WTC11 (cell line): Measurements from ENCODE around the gene CER1. TPM values are rescaled to one million over a fixed set of nuclear protein-coding genes. Genes with fewer than 3 reads are reported as not detected.

Experiments used
- ATAC-seq: fragments of 200-7000 bp; cut with Tn5 transposase; 2 replicates; pipeline ENCODE4 v1.10.0; 2021; ENCODE audit warnings: mild to moderate bottlenecking, moderate library complexity
- CTCF ChIA-PET: fragments of 300-600 bp; sonication (Branson Sonifier 250); formaldehyde crosslinking; loops from one replicate; lab custom pipeline; 2021; ENCODE audit warnings: antibody characterized with exemption; lab: Charles Lee
- POLR2A ChIA-PET: fragments of 350-600 bp; sonication (Branson Sonifier 250); formaldehyde crosslinking; loops from one replicate; lab custom pipeline; 2021; ENCODE audit warnings: antibody characterized with exemption; lab: Charles Lee
- DNase-seq: peaks from one replicate; pipeline ENCODE4 v3.0.0; 2021; ENCODE audit warnings: low spot score
- H3K27ac Mint-ChIP-seq: 2 replicates; pipeline ENCODE4 v1.8.0; 2021; ENCODE audit warnings: mixed read lengths
- H3K27me3 Mint-ChIP-seq: 2 replicates; pipeline ENCODE4 v1.8.0; 2021; ENCODE audit warnings: low read depth, mild to moderate bottlenecking, moderate library complexity, mixed read lengths
- H3K36me3 Mint-ChIP-seq: 2 replicates; pipeline ENCODE4 v1.8.0; 2021; ENCODE audit warnings: mixed read lengths
- H3K4me1 Mint-ChIP-seq: 2 replicates; pipeline ENCODE4 v1.8.0; 2022; ENCODE audit warnings: mixed read lengths
- H3K4me3 Mint-ChIP-seq: 2 replicates; pipeline ENCODE4 v1.8.0; 2021; ENCODE audit warnings: mild to moderate bottlenecking, moderate library complexity, mixed read lengths
- H3K9me3 Mint-ChIP-seq: 2 replicates; pipeline ENCODE4 v1.8.0; 2021; ENCODE audit warnings: mixed read lengths
- FOXP4 ChIP-seq: sonication (generic); formaldehyde crosslinking; IDR thresholded peaks from 2 replicates; pipeline ENCODE4 v1.8.0; 2022; ENCODE audit warnings: mild to moderate bottlenecking, missing genetic modification reagents
- JAZF1 ChIP-seq: fragments of 250-450 bp; sonication (Bioruptor Pico); IDR thresholded peaks from 2 replicates; pipeline ENCODE4 v1.9.0; 2021; ENCODE audit warnings: moderate library complexity, mild to moderate bottlenecking, inconsistent platforms
- NFE2L1 ChIP-seq: sonication (generic); formaldehyde crosslinking; IDR thresholded peaks from 2 replicates; pipeline ENCODE4 v1.8.1; 2023; ENCODE audit warnings: missing genetic modification reagents
- PRRX2 ChIP-seq: fragments of 250-450 bp; sonication (Bioruptor Pico); IDR thresholded peaks from 2 replicates; pipeline ENCODE4 v1.8.0; 2021; ENCODE audit warnings: mild to moderate bottlenecking
- STAT6 ChIP-seq: sonication (generic); formaldehyde crosslinking; conservative IDR thresholded peaks from 2 replicates; pipeline ENCODE4 v1.8.1; 2023; ENCODE audit warnings: mild to moderate bottlenecking, low read depth, missing genetic modification reagents, moderate library complexity
- TEAD1 ChIP-seq: sonication (generic); formaldehyde crosslinking; IDR thresholded peaks from 2 replicates; pipeline ENCODE4 v1.8.0; 2022; ENCODE audit warnings: mild to moderate bottlenecking, missing genetic modification reagents
- TEAD4 ChIP-seq: sonication (generic); formaldehyde crosslinking; IDR thresholded peaks from 2 replicates; pipeline ENCODE4 v1.8.0; 2022; ENCODE audit warnings: mild to moderate bottlenecking, missing genetic modification reagents
- ZNF416 ChIP-seq: fragments of 250-450 bp; sonication (Bioruptor Pico); IDR thresholded peaks from 2 replicates; pipeline ENCODE4 v1.9.0; 2021; ENCODE audit warnings: mild to moderate bottlenecking, inconsistent platforms
- ZNF512 ChIP-seq: sonication (generic); formaldehyde crosslinking; IDR thresholded peaks from 2 replicates; pipeline ENCODE4 v1.8.1; 2022; ENCODE audit warnings: missing genetic modification reagents, borderline replicate concordance
- total RNA-seq: library from RNA; stranded (reverse); gene quantifications from 3 replicates; pipeline ENCODE4 v1.2.3, GENCODE V29; 2021
- TF ChIP-seq, protein P1 (sequence below): sonication (generic); formaldehyde crosslinking; IDR thresholded peaks from 2 replicates; pipeline ENCODE4 v1.8.0; 2023; ENCODE audit warnings: missing genetic modification reagents
- TF ChIP-seq, protein P2 (sequence below): sonication (generic); formaldehyde crosslinking; IDR thresholded peaks from 2 replicates; pipeline ENCODE4 v1.8.0; 2023; ENCODE audit warnings: mild to moderate bottlenecking, missing genetic modification reagents

CER1 gene
- total RNA-seq, 1 experiment from 2014 or later: 2.4 TPM

GRCh38 chr9:14730461-14730898 is 7.9 kb upstream of the CER1 start (continued):
- TF ChIP-seq STAT6 (CRISPR knock-in tag) (no peak), PRRX2 (CRISPR knock-in tag) (no peak), ZNF416 (CRISPR knock-in tag) (no peak), NFE2L1 (no peak)

GRCh38 chr9:14723301-14723700 is 768 bp upstream of the CER1 start:
- H3K4me1 Mint-ChIP-seq: peaks cover 35% of the 10 kb centered on the region
- H3K36me3 Mint-ChIP-seq: 0 out of 2 replicates have a peak, but pooled peaks cover 2% of the 10 kb centered on the region
- no peak for DNase-seq
- peaks cover 100% of the 10 kb centered on the region for H3K27me3 Mint-ChIP-seq
- POLR2A ChIA-PET: no interaction called here
- no peak for ATAC-seq
- H3K27ac Mint-ChIP-seq: no peak overlapping the region
- TF ChIP-seq, protein P1, sequence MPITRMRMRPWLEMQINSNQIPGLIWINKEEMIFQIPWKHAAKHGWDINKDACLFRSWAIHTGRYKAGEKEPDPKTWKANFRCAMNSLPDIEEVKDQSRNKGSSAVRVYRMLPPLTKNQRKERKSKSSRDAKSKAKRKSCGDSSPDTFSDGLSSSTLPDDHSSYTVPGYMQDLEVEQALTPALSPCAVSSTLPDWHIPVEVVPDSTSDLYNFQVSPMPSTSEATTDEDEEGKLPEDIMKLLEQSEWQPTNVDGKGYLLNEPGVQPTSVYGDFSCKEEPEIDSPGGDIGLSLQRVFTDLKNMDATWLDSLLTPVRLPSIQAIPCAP: no peak
- TF ChIP-seq ZNF512 (CRISPR knock-in tag): no peak
- TF ChIP-seq TEAD4 (CRISPR knock-in tag): no peak
- TF ChIP-seq, all 79 proteins: peak for 0
- CTCF ChIA-PET: interaction anchor here (1.0 to 1.3 kb wide), 3 partner anchors 45 to 62 kb away, joined by 3 to 4 read pairs (median 3); no protein-coding TSS in a partner anchor
- Mint-ChIP-seq H3K4me3 (peak overlapping the region; percentile 4; the same call in 1 of the 2 replicates), H3K9me3 (no peaks in the 10 kb centered on the region)

- TF ChIP-seq JAZF1: no peak
- TF ChIP-seq, protein P2, sequence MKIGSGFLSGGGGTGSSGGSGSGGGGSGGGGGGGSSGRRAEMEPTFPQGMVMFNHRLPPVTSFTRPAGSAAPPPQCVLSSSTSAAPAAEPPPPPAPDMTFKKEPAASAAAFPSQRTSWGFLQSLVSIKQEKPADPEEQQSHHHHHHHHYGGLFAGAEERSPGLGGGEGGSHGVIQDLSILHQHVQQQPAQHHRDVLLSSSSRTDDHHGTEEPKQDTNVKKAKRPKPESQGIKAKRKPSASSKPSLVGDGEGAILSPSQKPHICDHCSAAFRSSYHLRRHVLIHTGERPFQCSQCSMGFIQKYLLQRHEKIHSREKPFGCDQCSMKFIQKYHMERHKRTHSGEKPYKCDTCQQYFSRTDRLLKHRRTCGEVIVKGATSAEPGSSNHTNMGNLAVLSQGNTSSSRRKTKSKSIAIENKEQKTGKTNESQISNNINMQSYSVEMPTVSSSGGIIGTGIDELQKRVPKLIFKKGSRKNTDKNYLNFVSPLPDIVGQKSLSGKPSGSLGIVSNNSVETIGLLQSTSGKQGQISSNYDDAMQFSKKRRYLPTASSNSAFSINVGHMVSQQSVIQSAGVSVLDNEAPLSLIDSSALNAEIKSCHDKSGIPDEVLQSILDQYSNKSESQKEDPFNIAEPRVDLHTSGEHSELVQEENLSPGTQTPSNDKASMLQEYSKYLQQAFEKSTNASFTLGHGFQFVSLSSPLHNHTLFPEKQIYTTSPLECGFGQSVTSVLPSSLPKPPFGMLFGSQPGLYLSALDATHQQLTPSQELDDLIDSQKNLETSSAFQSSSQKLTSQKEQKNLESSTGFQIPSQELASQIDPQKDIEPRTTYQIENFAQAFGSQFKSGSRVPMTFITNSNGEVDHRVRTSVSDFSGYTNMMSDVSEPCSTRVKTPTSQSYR: no peak
- TF ChIP-seq TEAD1 (CRISPR knock-in tag): no peak
- no peak for TF ChIP-seq ZNF416 (CRISPR knock-in tag)
- no peak for TF ChIP-seq FOXP4 (CRISPR knock-in tag)
- H3K36me3 Mint-ChIP-seq: no peaks in the 10 kb centered on the region
Measured at GRCh38 chr9:14719231-14719923, 3.2 kb downstream of the CER1 start.

More at GRCh38 chr9:14719231-14719923, 3.2 kb downstream of the CER1 start:
- no peak overlapping the region for H3K27ac Mint-ChIP-seq
- ATAC-seq: no peak
- no peak overlapping the region for H3K4me3 Mint-ChIP-seq
- POLR2A ChIA-PET: no interaction called here
- DNase-seq: no peak
- peaks cover 93% of the 10 kb centered on the region for H3K27me3 Mint-ChIP-seq
- no peaks in the 10 kb centered on the region for H3K9me3 Mint-ChIP-seq
- H3K4me1 Mint-ChIP-seq: peaks cover 35% of the 10 kb centered on the region
- CTCF ChIA-PET: no interaction called here
